ENCODE data around the gene CHPF.

GRCh38 chr2:219494952-219495530 is 48.6 kb downstream of the CHPF start:
- TF ChIP-seq CTCF (IDR thresholded peaks at IDR 0.05) (peak in 1 of 6 experiments; percentile 17), POLR2A (IDR thresholded peaks at IDR 0.05) (no peak)

Measured in Peyer's patch (tissue), 4 donors.